GM13976 (cell line): Measurements from ENCODE around the gene RELN.

ENCODE experiments used
- DNase-seq: peaks from one replicate; pipeline ENCODE4 v3.0.0; 2012; ENCODE audit warnings: low spot score
- in situ Hi-C: fragments of 300-500 bp; cut with MboI; formaldehyde crosslinking; loops from one replicate; pipeline ENCODE4 v1.12.0; 2022; ENCODE audit warnings: low sequenced_read_pairs, mixed read lengths, inconsistent platforms; ENCODE audit not compliant: unreplicated experiment
- TF ChIP-seq, protein P1 (sequence below): IDR thresholded peaks from 2 replicates; pipeline ENCODE4 v1.5.1; 2012; ENCODE audit warnings: borderline replicate concordance, mild to moderate bottlenecking; ENCODE audit not compliant: insufficient read depth; ENCODE audit errors: extremely low read depth, missing control alignments, control extremely low read depth

RELN gene

DNA sequence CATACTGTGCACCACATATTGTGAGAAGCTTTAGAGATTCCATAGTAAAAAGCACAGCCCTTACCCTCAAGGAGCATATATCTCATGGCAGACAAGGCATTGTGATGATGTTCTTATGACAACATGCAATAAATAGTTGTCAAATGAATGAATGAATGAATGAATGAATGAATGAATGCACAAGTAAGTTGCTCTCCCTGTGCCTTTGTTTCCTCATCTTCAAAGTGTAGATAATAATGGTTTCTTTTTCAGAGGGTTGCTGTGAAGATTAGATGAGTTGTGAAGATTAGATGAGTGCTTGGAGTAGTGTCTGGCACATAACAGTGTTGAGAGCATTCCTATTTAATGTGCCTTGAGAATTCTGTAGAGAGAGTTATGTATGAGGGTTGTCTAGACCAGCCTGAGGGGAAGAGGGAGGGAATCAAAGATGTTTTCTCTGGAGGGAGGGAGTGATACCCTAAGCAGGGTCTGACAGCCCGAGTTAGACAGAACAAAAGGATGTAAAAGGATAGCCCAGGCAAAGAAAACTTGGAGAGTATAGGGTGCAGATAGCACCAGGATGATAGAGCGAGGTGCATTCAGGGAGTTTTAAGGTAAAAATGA, 217.2 kb downstream of the RELN start:
- TF ChIP-seq, protein P1, sequence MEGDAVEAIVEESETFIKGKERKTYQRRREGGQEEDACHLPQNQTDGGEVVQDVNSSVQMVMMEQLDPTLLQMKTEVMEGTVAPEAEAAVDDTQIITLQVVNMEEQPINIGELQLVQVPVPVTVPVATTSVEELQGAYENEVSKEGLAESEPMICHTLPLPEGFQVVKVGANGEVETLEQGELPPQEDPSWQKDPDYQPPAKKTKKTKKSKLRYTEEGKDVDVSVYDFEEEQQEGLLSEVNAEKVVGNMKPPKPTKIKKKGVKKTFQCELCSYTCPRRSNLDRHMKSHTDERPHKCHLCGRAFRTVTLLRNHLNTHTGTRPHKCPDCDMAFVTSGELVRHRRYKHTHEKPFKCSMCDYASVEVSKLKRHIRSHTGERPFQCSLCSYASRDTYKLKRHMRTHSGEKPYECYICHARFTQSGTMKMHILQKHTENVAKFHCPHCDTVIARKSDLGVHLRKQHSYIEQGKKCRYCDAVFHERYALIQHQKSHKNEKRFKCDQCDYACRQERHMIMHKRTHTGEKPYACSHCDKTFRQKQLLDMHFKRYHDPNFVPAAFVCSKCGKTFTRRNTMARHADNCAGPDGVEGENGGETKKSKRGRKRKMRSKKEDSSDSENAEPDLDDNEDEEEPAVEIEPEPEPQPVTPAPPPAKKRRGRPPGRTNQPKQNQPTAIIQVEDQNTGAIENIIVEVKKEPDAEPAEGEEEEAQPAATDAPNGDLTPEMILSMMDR: no peak
- no peak for DNase-seq
- in situ Hi-C loops: no loop called here

- in situ Hi-C loops: no loop called here
- TF ChIP-seq, protein P1: no peak
- no peak for DNase-seq
Observed at GRCh38 chr7:103771294-103771693, 218.2 kb downstream of the RELN start.

- no peak for DNase-seq
- in situ Hi-C loops: no loop called here
- TF ChIP-seq, protein P1: no peak
Observed at GRCh38 chr7:103766660-103767059, 222.8 kb downstream of the RELN start.

DNA sequence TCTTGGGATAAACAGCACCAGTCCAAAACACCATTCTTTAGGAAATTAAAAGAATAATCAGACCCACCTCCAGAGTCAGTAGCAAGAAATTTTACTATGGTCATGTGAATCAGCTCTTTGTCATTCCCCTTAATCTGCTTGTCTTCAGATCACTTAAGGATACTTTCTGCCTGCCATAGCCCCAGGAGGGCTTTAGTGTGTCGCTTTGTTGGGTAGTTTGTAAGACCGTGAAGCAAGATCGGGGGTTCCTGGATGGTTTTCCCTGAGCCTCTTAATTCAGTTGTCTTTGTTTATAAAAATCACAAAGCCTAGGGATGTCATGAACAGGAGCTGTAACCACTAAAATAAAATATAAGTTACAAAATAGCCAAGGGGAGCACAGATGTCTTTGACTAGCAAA, 223.6 kb downstream of the RELN start:
- TF ChIP-seq, protein P1: no peak
- no peak for DNase-seq
- in situ Hi-C loops: no loop called here

DNA sequence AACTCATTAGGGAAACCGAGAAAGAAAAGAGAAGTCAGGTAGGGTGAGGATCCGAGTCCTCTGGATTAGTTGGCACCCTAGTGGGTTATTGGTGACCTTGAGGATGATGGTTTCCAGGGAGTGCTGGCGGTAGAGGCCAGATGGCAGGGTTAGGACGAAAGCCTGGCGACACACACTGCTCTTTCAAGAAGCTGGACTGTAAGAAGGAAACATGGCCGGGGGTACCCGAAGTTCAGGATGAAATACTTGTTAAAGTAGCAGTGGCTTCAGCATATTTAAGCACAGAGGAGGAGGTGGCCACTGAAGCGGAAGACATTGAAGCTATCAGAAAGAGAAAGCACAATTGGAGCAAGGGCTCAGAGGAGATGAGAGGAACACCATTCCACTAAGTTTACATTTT, 224.6 kb downstream of the RELN start:
- TF ChIP-seq, protein P1: no peak
- no peak for DNase-seq
- in situ Hi-C loops: no loop called here

DNA sequence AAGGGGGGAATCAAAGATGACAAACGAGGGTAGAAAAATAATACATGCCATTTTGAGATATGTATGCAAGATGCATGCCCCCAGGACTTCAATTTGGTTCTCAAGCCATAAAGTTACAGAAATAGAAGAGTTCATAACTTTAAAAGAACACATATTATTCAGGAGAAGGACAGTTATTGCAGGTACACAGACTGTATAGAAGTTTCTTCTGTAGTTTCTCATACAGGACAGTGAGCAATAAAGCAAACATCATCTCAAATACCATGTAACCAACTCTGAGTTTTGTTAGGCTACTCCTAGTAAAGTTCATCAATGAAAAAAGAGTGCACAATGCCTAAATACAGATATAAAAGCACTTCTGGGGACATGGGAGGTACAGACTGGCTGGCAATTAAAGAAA, 226.6 kb downstream of the RELN start:
- in situ Hi-C loops: no loop called here
- DNase-seq: no peak
- TF ChIP-seq, protein P1: no peak
